ENCODE data around the gene LRRN3. TPM values are rescaled to one million over a fixed set of nuclear protein-coding genes. Genes with fewer than 3 reads are reported as not detected.

Gene LRRN3
- total and polyA plus RNA-seq, 7 donors = 0.41 to 3.3 (median 0.76) TPM; not detected in 2

GRCh38 chr7:111160297-111160696 lies 69.4 kb downstream of the LRRN3 start:
- Histone ChIP-seq H3K27ac (no peak overlapping the region), H3K9me3 (no peaks in the 10 kb centered on the region)

DNA sequence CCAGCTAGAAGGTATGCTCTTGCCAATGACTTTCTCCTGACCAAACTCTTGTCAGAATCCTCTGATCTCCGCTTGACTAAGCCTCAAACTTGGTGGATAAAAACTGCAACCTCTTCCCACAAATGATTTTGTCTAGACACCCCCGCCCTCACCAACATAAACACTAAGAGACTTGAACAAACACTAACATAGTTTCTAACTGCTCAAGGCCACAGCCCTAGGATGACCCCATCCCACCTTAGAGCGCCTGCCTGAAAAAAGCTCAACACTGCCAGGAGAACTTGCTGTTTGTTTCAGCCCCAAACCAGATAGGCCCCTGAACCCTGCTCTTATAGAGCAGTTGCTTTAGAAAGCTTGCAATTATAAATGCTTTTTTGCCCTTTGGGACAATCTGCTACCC lies 71.8 kb downstream of the LRRN3 start:
- H3K4me3 ChIP-seq = no peak overlapping the region
- intact Hi-C loops (cut with DNase I) = no loop called here
- WGBS, 2 donors = 92 to 94% methylated on average over 3 of the region's 3 CpGs
- no peaks in the 10 kb centered on the region for H3K27me3 ChIP-seq
- H3K36me3 ChIP-seq = no peaks in the 10 kb centered on the region
- no peak overlapping the region for H3K27ac ChIP-seq
- H3K9me3 ChIP-seq = no peaks in the 10 kb centered on the region
- no peaks in the 10 kb centered on the region for H3K4me1 ChIP-seq
- no peak for DNase-seq
- TF ChIP-seq, protein P1, sequence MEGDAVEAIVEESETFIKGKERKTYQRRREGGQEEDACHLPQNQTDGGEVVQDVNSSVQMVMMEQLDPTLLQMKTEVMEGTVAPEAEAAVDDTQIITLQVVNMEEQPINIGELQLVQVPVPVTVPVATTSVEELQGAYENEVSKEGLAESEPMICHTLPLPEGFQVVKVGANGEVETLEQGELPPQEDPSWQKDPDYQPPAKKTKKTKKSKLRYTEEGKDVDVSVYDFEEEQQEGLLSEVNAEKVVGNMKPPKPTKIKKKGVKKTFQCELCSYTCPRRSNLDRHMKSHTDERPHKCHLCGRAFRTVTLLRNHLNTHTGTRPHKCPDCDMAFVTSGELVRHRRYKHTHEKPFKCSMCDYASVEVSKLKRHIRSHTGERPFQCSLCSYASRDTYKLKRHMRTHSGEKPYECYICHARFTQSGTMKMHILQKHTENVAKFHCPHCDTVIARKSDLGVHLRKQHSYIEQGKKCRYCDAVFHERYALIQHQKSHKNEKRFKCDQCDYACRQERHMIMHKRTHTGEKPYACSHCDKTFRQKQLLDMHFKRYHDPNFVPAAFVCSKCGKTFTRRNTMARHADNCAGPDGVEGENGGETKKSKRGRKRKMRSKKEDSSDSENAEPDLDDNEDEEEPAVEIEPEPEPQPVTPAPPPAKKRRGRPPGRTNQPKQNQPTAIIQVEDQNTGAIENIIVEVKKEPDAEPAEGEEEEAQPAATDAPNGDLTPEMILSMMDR (IDR thresholded peaks at IDR 0.05) = no peak
- TF ChIP-seq POLR2A (IDR thresholded peaks at IDR 0.05) = no peak

More at GRCh38 chr7:111160297-111160696, 69.4 kb downstream of the LRRN3 start:
- Histone ChIP-seq H3K27me3 (no peaks in the 10 kb centered on the region), H3K4me1 (no peaks in the 10 kb centered on the region), H3K36me3 (no peaks in the 10 kb centered on the region), H3K4me3 (no peak overlapping the region)
- intact Hi-C loops (cut with DNase I) = no loop called here
- no peak for DNase-seq
- TF ChIP-seq POLR2A (IDR thresholded peaks at IDR 0.05) (no peak), EP300 (IDR thresholded peaks at IDR 0.05) (no peak), POLR2AphosphoS5 (IDR thresholded peaks at IDR 0.05) (no peak)
- TF ChIP-seq, protein P1 (IDR thresholded peaks at IDR 0.05) = no peak

DNA sequence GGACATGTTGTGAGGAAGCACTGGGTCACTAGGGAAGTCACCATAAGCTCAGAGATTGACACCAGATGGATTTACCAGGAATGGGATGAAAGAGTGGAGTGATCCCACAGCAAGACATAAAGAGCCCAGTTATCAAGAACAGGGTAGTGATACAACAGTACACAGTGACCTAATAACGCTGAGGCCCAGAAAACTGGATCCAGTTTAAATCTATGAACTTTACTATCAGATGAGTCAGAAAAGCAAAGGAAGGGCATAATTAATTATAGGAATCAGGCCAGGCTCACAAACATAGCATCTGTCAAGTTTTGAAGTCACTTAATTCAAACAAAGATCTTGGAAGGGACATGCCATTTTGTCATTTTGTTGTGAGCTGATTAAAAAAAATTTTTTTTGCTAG lies 73.5 kb downstream of the LRRN3 start:
- intact Hi-C loops (cut with DNase I) = no loop called here
- H3K4me3 ChIP-seq = no peak overlapping the region
- no peaks in the 10 kb centered on the region for H3K27me3 ChIP-seq
- WGBS, 2 donors = 93 to 94% methylated on average over 1 of the region's 1 CpG
- no peak for DNase-seq
- H3K27ac ChIP-seq = no peak overlapping the region
- no peaks in the 10 kb centered on the region for H3K9me3 ChIP-seq
- peaks cover 0 to 10% (median 5%) of the 10 kb centered on the region in 4 donors for H3K4me1 ChIP-seq
- H3K36me3 ChIP-seq = no peaks in the 10 kb centered on the region
- TF ChIP-seq POLR2AphosphoS5 (IDR thresholded peaks at IDR 0.05) (no peak), POLR2A (IDR thresholded peaks at IDR 0.05) (no peak), EP300 (IDR thresholded peaks at IDR 0.05) (no peak)
- TF ChIP-seq, protein P1 (IDR thresholded peaks at IDR 0.05) = no peak

GRCh38 chr7:111168182-111168581 lies 77.3 kb downstream of the LRRN3 start:
- Histone ChIP-seq H3K27ac (no peak overlapping the region), H3K4me1 (peaks cover 0 to 25% (median 13%) of the 10 kb centered on the region in 4 donors), H3K9me3 (no peaks in the 10 kb centered on the region), H3K27me3 (no peaks in the 10 kb centered on the region), H3K36me3 (no peaks in the 10 kb centered on the region), H3K4me3 (no peak overlapping the region)
- no peak for TF ChIP-seq EP300 (IDR thresholded peaks at IDR 0.05)
- no peak for TF ChIP-seq POLR2A (IDR thresholded peaks at IDR 0.05)
- TF ChIP-seq, protein P1 (IDR thresholded peaks at IDR 0.05) = no peak
- TF ChIP-seq POLR2AphosphoS5 (IDR thresholded peaks at IDR 0.05) = no peak
- 28 to 40% methylated on average over 2 of the region's 2 CpGs for WGBS, 2 donors
- intact Hi-C loops (cut with DNase I) = no loop called here
- no peak for DNase-seq

DNA sequence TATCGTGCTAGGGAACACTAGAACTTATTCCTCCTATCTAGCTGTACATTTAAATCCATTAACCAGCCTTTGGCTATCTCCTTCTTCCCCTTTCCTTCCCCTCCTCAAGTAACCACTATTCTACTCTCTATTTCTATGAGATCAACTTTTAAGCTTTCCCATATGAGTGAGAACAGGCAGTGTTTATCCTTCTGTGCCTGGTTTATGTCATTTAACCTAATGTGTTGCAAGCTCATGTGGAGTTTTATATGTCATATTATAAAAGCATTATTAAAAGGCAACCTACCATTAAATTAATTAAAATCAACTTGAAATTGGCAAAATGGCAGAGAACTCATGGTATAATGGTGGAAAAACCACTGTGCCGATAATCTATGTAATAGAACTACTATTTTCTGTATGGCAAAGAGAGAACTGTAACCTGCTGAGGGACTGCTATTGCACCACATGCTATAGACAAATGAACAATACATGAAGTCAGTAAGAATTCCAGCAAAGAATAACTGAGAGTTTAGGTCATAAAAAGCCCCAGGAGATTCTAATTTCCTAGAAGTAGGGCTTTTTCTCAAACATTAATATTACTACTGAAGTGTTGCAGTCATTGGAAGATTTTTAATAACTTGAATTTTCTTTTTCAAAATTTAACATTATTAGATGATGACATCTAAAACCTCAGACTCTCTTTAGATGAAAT lies 81.8 kb downstream of the LRRN3 start:
- Histone ChIP-seq H3K27ac (no peak overlapping the region), H3K4me3 (no peak overlapping the region), H3K9me3 (no peaks in the 10 kb centered on the region), H3K36me3 (no peaks in the 10 kb centered on the region), H3K4me1 (peaks cover 0 to 25% (median 13%) of the 10 kb centered on the region in 4 donors), H3K27me3 (no peaks in the 10 kb centered on the region)
- peak in 3 of 4 donors; percentile 27 to 60 (median 58) for TF ChIP-seq POLR2AphosphoS5 (IDR thresholded peaks at IDR 0.05)
- TF ChIP-seq, protein P1 (IDR thresholded peaks at IDR 0.05) = no peak
- 85 to 89% methylated on average over 2 of the region's 2 CpGs for WGBS, 2 donors
- intact Hi-C loops (cut with DNase I) = no loop called here
- DNase-seq = no peak
